HEK293 (cell line): ENCODE results near the gene RNF34.

Source experiments
- CTCF ChIA-PET: fragments of 350-600 bp; formaldehyde crosslinking; extraction: SDS; loops from one replicate; lab custom pipeline; 2021; ENCODE audit warnings: antibody characterized with exemption; lab: Yijun Ruan, JAX
- POLR2A ChIA-PET: fragments of 300-600 bp; formaldehyde crosslinking; extraction: SDS; loops from one replicate; lab custom pipeline; 2020; ENCODE audit warnings: antibody characterized with exemption, inconsistent platforms; lab: Yijun Ruan, JAX
- H3K27ac ChIP-seq: fragments of 200-500 bp; sonication (Bioruptor generic); 2 replicates; pipeline ENCODE4 v1.5.1; 2014; ENCODE audit warnings: low read depth, low read length, control low read depth, inconsistent platforms; ENCODE audit errors: extremely low read depth
- H3K36me3 ChIP-seq, 2 experiments: fragments of 200-500 bp in 1 of 2; sonication (Bioruptor generic) in 1 of 2; 1 replicate in 1 of 2; 2 replicates in 1 of 2; pipeline ENCODE4 v1.5.1; 2014 to 2017; ENCODE audit warnings: inconsistent platforms in 2 of 2, low read length in 2 of 2; ENCODE audit not compliant: control insufficient read depth in 2 of 2, insufficient read depth in 1 of 2
- H3K4me1 ChIP-seq: fragments of 200-500 bp; sonication (Bioruptor generic); 2 replicates; pipeline ENCODE4 v1.5.1; 2014; ENCODE audit warnings: mild to moderate bottlenecking, low read length, inconsistent platforms; ENCODE audit not compliant: control insufficient read depth, insufficient read depth
- H3K4me3 ChIP-seq: 2 replicates; pipeline ENCODE4 v1.5.1; 2011; ENCODE audit warnings: low read depth, mild to moderate bottlenecking, control low read depth, low read length, moderate library complexity
- H3K9me3 ChIP-seq: fragments of 200-500 bp; sonication (Bioruptor generic); 2 replicates; pipeline ENCODE4 v1.5.1; 2014; ENCODE audit warnings: low read depth, low read length, inconsistent platforms; ENCODE audit not compliant: control insufficient read depth, insufficient read depth
- GLI2 ChIP-seq: fragments of 450-650 bp; formaldehyde crosslinking; IDR thresholded peaks from 2 replicates; pipeline ENCODE4; 2017; ENCODE audit warnings: missing biosample characterization, missing genetic modification characterization, low read depth, borderline replicate concordance
- HOXA7 ChIP-seq: sonication (generic); formaldehyde crosslinking; IDR thresholded peaks from 2 replicates; pipeline ENCODE4 v1.8.1; 2022; ENCODE audit warnings: missing genetic modification reagents, borderline replicate concordance
- MEIS1 ChIP-seq: sonication (generic); formaldehyde crosslinking; IDR thresholded peaks from 2 replicates; pipeline ENCODE4 v1.8.1; 2022; ENCODE audit warnings: missing genetic modification reagents, mild to moderate bottlenecking, borderline replicate concordance
- SALL2 ChIP-seq: fragments of 450-650 bp; formaldehyde crosslinking; IDR thresholded peaks from 2 replicates; pipeline ENCODE4 v1.5.0; 2017; ENCODE audit warnings: missing biosample characterization, mild to moderate bottlenecking, missing genetic modification characterization, borderline replicate concordance
- SCRT1 ChIP-seq: fragments of 450-650 bp; formaldehyde crosslinking; IDR thresholded peaks from 2 replicates; pipeline ENCODE4 v1.5.1; 2016; ENCODE audit warnings: missing biosample characterization, missing genetic modification characterization, borderline replicate concordance
- SP7 ChIP-seq: fragments of 450-650 bp; formaldehyde crosslinking; IDR thresholded peaks from 2 replicates; pipeline ENCODE4 v1.5.1; 2016; ENCODE audit warnings: missing biosample characterization, missing genetic modification characterization
- ZBTB17 ChIP-seq: fragments of 450-650 bp; formaldehyde crosslinking; IDR thresholded peaks from 2 replicates; pipeline ENCODE4 v1.5.1; 2016; ENCODE audit warnings: missing biosample characterization, missing genetic modification characterization
- ZNF121 ChIP-seq: fragments of 450-650 bp; formaldehyde crosslinking; IDR thresholded peaks from 2 replicates; pipeline ENCODE4 v1.5.1; 2016; ENCODE audit warnings: missing biosample characterization, missing genetic modification characterization
- ZNF157 ChIP-seq: fragments of 450-650 bp; formaldehyde crosslinking; IDR thresholded peaks from 2 replicates; pipeline ENCODE4 v1.5.1; 2016; ENCODE audit warnings: missing biosample characterization, missing genetic modification characterization
- ZNF362 ChIP-seq: fragments of 450-650 bp; formaldehyde crosslinking; IDR thresholded peaks from 2 replicates; pipeline ENCODE4 v1.5.1; 2016; ENCODE audit warnings: missing biosample characterization, missing genetic modification characterization
- ZNF449 ChIP-seq: fragments of 450-650 bp; formaldehyde crosslinking; IDR thresholded peaks from 2 replicates; pipeline ENCODE4 v1.5.1; 2017; ENCODE audit warnings: missing biosample characterization, mild to moderate bottlenecking, missing genetic modification characterization, moderate library complexity
- ZNF510 ChIP-seq: fragments of 450-650 bp; formaldehyde crosslinking; IDR thresholded peaks from 2 replicates; pipeline ENCODE4 v1.5.1; 2018; ENCODE audit warnings: mild to moderate bottlenecking, missing genetic modification characterization, missing biosample characterization; ENCODE audit not compliant: insufficient replicate concordance
- ZNF513 ChIP-seq: fragments of 450-650 bp; IDR thresholded peaks from 2 replicates; pipeline ENCODE4 v1.5.1; 2018; ENCODE audit warnings: missing biosample characterization, missing genetic modification characterization
- ZNF530 ChIP-seq: fragments of 450-650 bp; formaldehyde crosslinking; IDR thresholded peaks from 2 replicates; pipeline ENCODE4 v1.5.1; 2016; ENCODE audit warnings: low read depth, missing biosample characterization, missing genetic modification characterization
- ZNF544 ChIP-seq: fragments of 450-650 bp; formaldehyde crosslinking; IDR thresholded peaks from 2 replicates; pipeline ENCODE4 v1.5.0; 2017; ENCODE audit warnings: missing biosample characterization, missing genetic modification characterization
- ZNF555 ChIP-seq: fragments of 450-650 bp; formaldehyde crosslinking; conservative IDR thresholded peaks from 2 replicates; pipeline ENCODE4 v1.5.1; 2017; ENCODE audit warnings: missing biosample characterization, mild to moderate bottlenecking, missing genetic modification characterization, inconsistent platforms
- ZNF639 ChIP-seq: fragments of 450-650 bp; formaldehyde crosslinking; IDR thresholded peaks from 2 replicates; pipeline ENCODE4 v1.5.1; 2016; ENCODE audit warnings: missing biosample characterization, missing genetic modification characterization
- ZSCAN5A ChIP-seq: fragments of 450-650 bp; formaldehyde crosslinking; IDR thresholded peaks from 2 replicates; pipeline ENCODE4 v1.5.1; 2016; ENCODE audit warnings: missing biosample characterization, missing genetic modification characterization
- ZXDB ChIP-seq: fragments of 450-650 bp; formaldehyde crosslinking; IDR thresholded peaks from 2 replicates; pipeline ENCODE4 v1.5.1; 2016; ENCODE audit warnings: missing biosample characterization, missing genetic modification characterization

Gene RNF34

GRCh38 chr12:121428883-121429282 is 29.0 kb downstream of the RNF34 start:
- ChIA-PET CTCF (interaction anchor here (3.3 kb wide), 1 partner anchor 14 kb away, joined by 20 read pairs; no protein-coding TSS in a partner anchor), POLR2A (no interaction called here)
- no peaks in the 10 kb centered on the region for H3K4me1 ChIP-seq
- TF ChIP-seq SP7 (tag by site-specific recombination) (no peak), MEIS1 (no peak), ZNF449 (tag by site-specific recombination) (no peak), ZSCAN5A (tag by site-specific recombination) (no peak), ZNF510 (tag by site-specific recombination) (no peak), ZBTB17 (tag by site-specific recombination) (no peak), ZNF513 (tag by site-specific recombination) (no peak), ZNF530 (tag by site-specific recombination) (no peak), ZXDB (tag by site-specific recombination) (no peak), ZNF544 (tag by site-specific recombination) (no peak), SALL2 (tag by site-specific recombination) (no peak), ZNF639 (no peak), GLI2 (tag by site-specific recombination) (no peak), SCRT1 (tag by site-specific recombination) (no peak), HOXA7 (CRISPR knock-in tag) (no peak), ZNF555 (tag by site-specific recombination) (no peak), ZNF157 (tag by site-specific recombination) (no peak)
- no peaks in the 10 kb centered on the region for H3K9me3 ChIP-seq
- H3K4me3 ChIP-seq: no peak overlapping the region
- no peak overlapping the region for H3K27ac ChIP-seq
- H3K36me3 ChIP-seq: peaks cover 70 to 98% of the 10 kb centered on the region in 2 experiments

GRCh38 chr12:121430833-121431415 is 31.0 kb downstream of the RNF34 start:
- Histone ChIP-seq H3K36me3 (peaks cover 65 to 89% of the 10 kb centered on the region in 2 experiments), H3K9me3 (no peaks in the 10 kb centered on the region), H3K4me1 (no peaks in the 10 kb centered on the region), H3K4me3 (no peak overlapping the region), H3K27ac (no peak overlapping the region)
- TF ChIP-seq ZNF121 (tag by site-specific recombination) (no peak), ZNF362 (tag by site-specific recombination) (peak; percentile 91)
- POLR2A ChIA-PET: no interaction called here
- CTCF ChIA-PET: interaction anchor here (3.3 kb wide), 1 partner anchor 12 kb away, joined by 20 read pairs; no protein-coding TSS in a partner anchor
